Astrocyte of the cerebellum (primary cell): ENCODE measurements around the gene GLOD4.
A peak's percentile ranks its signal among the peaks of the same experiment; 100 is the strongest.
"Not testable (repeated sequence)": the region's sequence is repeated elsewhere in the genome, so short reads cannot be mapped to it uniquely, and the experiment has no call there.

ENCODE experiments used
- DNase-seq: peaks from one replicate; pipeline ENCODE4 v3.0.0-alpha.2; 2011; ENCODE audit warnings: low read depth
- H3K4me3 ChIP-seq: 2 replicates; pipeline ENCODE4 v1.5.1; 2011; ENCODE audit warnings: mild to moderate bottlenecking, low read depth, low read length, moderate library complexity
- in situ Hi-C: cut with HindIII; loops from 2 replicates; pipeline ENCODE4 v1.10.0; 2017; ENCODE audit warnings: low sequenced_read_pairs
- TF ChIP-seq, protein P1 (sequence below): IDR thresholded peaks from 2 replicates; pipeline ENCODE4 v1.5.1; 2012; ENCODE audit warnings: low read length, low read depth, moderate library complexity, mild to moderate bottlenecking; ENCODE audit errors: missing control alignments

Gene GLOD4

DNA sequence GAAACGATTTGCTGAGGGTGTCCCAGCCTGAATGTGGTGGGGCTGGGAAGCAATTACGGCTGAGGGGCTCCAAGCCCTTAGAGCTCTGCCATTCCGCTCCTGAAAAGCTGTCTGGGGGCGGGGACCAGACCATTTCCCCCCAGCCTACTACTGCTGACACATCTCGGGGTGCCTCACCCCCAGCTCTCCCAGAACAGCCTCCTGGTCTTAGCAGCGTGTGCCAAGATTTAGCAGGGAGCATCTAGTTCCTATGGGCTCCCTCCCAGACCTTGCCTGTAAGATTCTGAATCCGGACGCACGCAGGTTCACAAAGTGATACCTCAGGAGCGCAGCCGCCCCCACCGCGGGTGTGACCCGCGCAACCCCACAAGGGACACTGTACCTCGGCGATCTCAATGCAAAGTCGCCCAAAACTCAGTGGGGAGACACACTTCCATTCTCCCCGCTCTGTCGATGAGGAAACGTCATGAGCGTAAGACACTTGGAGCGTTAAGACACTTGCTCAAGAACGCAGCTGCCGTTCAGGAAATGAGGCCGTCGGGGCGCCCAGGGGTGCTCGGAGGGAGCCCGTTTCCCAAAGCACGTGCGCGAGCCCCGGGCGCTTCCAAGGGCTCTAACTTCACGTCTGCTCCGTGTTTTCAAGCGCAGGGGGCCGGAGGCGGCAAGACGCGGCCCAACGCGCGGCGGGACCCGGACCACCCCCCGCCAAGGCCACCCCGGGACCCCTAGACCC is 30.6 kb downstream of the GLOD4 start:
- DNase-seq, result no peak
- in situ Hi-C loops, result no loop called here
- TF ChIP-seq, protein P1, sequence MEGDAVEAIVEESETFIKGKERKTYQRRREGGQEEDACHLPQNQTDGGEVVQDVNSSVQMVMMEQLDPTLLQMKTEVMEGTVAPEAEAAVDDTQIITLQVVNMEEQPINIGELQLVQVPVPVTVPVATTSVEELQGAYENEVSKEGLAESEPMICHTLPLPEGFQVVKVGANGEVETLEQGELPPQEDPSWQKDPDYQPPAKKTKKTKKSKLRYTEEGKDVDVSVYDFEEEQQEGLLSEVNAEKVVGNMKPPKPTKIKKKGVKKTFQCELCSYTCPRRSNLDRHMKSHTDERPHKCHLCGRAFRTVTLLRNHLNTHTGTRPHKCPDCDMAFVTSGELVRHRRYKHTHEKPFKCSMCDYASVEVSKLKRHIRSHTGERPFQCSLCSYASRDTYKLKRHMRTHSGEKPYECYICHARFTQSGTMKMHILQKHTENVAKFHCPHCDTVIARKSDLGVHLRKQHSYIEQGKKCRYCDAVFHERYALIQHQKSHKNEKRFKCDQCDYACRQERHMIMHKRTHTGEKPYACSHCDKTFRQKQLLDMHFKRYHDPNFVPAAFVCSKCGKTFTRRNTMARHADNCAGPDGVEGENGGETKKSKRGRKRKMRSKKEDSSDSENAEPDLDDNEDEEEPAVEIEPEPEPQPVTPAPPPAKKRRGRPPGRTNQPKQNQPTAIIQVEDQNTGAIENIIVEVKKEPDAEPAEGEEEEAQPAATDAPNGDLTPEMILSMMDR, result no peak
- peak overlapping the region; percentile 73 for H3K4me3 ChIP-seq

DNA sequence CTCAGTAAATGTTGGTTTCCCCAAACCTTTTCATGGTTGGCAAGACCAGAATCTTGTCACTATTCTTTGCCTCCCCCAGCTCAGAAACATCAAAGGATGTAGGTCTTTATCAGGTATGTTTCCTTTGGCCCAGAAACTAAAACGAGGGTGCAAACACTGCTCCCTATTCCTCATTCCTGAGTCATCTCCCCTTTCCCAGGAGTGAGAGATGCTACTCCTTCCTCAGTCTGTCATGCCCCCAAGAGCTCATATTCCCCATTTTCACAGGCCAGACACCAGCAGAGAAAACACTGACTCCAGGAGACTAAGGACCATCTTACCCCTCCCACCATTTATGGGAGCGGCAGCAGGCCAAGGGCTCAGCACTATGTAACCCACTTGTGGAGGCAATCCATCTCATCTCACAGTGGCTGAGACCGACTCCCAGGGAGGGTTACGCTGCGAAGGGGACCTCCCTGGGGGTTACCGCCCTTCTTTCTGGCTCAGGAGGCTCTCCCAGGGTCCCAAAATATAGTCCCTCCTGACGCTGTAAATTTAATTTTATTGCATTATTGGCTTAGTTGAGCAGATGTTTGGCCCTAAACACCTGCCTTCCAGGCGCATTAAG is 31.5 kb downstream of the GLOD4 start:
- peak overlapping the region; percentile 73 for H3K4me3 ChIP-seq
- in situ Hi-C loops, result no loop called here
- DNase-seq, result no peak
- TF ChIP-seq, protein P1, result no peak

DNA sequence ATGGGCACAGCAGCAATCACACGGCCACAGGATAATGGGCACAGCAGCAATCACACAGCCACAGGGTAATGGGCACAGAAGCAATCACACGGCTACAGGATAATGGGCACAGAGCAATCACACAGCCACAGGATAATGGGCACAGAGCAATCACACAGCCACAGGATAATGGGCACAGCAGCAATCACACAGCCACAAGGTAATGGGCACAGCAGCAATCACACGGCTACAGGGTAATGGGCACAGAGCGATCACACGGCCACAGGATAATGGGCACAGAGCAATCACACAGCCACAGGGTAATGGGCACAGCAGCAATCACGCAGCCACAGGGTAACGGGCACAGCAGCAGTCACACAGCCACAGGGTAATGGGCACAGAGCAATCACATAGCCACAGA is 32.7 kb downstream of the GLOD4 start:
- H3K4me3 ChIP-seq, in situ Hi-C loops, DNase-seq: not testable (repeated sequence)

DNA sequence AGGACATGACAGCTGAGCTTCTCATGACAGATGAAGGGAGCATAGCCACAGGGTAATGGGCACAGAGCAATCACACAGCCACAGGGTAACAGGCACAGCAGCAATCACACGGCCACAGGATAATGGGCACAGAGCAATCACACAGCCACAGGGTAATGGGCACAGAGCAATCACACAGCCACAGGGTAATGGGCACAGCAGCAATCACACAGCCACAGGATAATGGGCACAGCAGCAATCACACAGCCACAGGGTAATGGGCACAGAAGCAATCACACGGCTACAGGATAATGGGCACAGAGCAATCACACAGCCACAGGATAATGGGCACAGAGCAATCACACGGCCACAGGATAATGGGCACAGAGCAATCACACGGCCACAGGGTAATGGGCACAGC is 33.5 kb downstream of the GLOD4 start:
- DNase-seq, in situ Hi-C loops: not testable (repeated sequence)

DNA sequence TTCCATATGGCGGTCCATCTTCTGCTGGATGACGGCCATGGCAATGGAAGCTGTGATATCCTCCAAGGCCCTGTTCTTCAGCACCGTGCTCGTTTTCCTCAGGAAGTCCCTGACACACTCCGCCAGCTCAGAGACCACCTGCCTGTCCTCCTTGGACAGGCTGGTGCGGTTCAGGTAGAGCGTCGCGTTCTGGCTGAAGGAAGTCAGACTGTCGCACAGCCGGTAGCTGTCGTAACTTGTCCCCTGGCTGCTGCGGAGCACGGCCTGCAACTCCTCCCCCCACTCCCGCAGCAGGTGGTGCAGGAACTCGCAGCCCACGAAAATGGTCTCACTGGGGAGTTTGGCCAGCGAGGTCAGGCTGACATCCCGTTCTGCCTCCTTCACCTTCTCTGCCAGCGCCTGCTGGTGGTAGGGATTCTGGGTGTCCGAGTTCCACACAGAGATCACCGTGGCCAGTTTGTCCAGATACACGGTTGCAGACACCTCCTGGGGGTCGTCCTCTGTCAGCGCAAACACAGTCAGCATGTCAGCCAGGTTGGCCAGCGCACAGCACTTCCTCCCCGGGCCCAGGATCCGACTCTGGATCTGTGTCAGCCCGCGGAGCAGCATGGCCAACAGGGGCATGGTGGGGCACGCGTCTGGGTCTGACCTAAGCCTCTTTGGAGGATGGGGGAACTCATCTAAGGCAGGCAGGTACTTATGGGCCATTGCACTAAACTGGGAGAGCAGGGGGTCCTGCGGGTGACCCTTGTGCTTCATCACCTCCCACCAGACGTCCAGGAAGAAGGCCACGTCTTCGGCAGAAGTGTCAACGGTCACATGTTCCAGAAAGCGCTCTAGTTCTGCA is 35.1 kb downstream of the GLOD4 start:
- no peak overlapping the region for H3K4me3 ChIP-seq
- no peak for DNase-seq
- in situ Hi-C loops, result no loop called here
- TF ChIP-seq, protein P1, result no peak

More for the DNA sequence above, 33.5 kb downstream of the GLOD4 start:
- H3K4me3 ChIP-seq, result not testable (repeated sequence)

DNA sequence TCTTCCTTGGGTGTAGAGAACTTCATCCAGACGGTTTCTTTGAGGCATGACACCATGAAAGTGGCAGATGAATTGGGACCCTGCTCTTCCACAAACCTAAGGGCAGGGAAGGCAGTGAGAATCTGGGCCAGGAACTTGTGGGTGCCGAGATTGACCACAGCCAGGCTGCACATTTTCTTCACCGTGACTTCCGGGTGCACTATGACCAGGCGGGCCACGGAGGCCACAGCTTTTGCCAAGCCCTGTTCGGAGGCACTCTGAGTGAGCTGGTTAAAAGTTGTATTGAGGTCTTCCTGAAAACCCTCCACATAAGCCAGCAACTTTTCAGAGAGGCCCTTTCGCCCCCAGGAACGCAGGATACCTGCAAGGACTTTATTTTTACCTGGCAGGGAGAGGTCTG is 35.9 kb downstream of the GLOD4 start:
- in situ Hi-C loops, result no loop called here
- no peak overlapping the region for H3K4me3 ChIP-seq
- TF ChIP-seq, protein P1, result no peak
- no peak for DNase-seq

DNA sequence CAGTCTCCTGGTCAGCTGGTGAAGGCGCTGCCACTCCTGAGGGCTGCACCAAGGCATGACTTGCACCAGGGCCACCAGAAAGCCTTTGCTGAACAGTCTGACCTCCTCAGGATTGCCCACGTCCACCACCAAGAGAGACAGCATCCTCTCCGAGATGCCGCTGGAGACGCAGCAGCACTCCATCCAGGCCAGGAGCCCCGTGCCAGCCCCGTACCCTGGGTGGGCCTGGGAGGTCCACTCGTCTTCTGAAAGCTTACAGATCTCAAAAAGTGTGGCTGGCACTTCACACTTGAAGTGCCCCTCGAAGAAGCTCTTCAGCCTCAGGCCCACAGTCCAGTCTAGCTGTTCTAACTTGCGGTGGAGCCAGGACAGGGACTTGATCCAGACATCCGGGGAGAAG is 36.7 kb downstream of the GLOD4 start:
- TF ChIP-seq, protein P1, result no peak
- in situ Hi-C loops, result no loop called here
- H3K4me3 ChIP-seq, result no peak overlapping the region
- DNase-seq, result no peak
